HG02938 (cell line): ENCODE data around the gene TMEM178B.
"Not testable (repeated sequence)": the region's sequence is repeated elsewhere in the genome, so short reads cannot be mapped to it uniquely, and the experiment has no call there.

ENCODE experiments used
- ATAC-seq: cut with Tn5 transposase; IDR thresholded peaks from one replicate; pipeline ENCODE4 v1.9.1; 2021; ENCODE audit warnings: mild to moderate bottlenecking, moderate library complexity; ENCODE audit not compliant: unreplicated experiment

Gene TMEM178B

DNA sequence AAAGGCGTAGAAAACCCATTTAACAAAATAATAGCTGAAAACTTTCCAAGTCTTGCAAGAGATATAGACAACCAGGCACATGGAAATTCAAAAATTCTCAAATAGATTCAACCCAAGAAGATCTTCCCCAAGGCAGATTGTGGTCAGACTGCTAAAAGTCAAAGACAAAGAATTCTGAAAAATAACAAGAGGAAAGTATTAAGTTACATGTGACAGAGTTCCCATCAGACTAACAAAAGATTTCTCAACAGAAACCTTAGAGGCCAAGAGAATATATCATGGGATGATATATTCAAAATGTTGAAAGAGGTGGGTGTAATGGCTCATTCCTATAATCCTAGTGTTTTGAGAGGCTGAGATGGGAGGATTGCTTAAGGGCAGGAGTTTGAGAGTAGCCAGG lies 59.8 kb downstream of the TMEM178B start:
- no peak for ATAC-seq

DNA sequence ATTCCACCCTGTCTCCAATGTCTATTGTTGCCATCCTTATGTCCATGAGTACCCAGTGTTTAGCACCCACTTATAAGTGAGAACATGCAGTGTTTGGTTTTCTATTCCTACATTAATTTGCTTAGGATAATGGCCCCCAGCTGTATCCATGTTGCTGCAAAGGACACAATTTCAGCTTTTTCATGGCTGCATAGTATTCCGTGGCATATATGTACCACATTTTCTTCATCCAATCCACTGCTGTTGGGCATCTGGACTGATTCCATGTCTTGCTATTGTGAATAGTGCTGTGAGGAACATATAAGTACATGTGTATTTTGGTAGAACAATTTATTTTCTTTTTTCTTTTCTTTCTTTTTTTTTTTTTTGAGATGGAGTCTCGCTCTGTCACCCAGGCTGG lies 68.2 kb downstream of the TMEM178B start:
- no peak for ATAC-seq

- ATAC-seq, result no peak
Measured at GRCh38 chr7:141144921-141145629, 71.2 kb downstream of the TMEM178B start.

- no peak for ATAC-seq
Measured at GRCh38 chr7:141145630-141145982, 71.7 kb downstream of the TMEM178B start.

- no peak for ATAC-seq
Measured at GRCh38 chr7:141147482-141147881, 73.6 kb downstream of the TMEM178B start.

DNA sequence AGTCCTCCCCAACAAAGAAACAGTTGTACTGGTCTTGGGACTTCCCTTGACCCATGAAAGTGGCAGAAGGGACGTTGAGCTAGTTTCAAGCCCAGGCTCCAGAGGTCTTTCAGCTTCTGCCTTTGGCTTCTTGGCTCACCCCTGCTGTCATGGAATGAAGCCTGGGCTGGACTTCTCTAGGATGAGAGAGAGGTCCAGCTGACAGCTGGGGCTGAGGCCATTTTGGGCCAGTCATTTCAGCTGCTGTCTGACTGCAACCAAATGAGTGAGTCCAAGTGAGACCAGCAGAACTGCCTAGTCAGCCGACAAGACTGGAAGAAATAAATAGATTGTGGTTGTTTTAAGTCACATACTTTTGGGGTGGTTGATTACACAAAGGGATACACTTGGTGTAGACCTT lies 76.6 kb downstream of the TMEM178B start:
- no peak for ATAC-seq

- ATAC-seq, result no peak
Measured at GRCh38 chr7:141151746-141152145, 77.9 kb downstream of the TMEM178B start.

- ATAC-seq, result no peak
Measured at GRCh38 chr7:141153231-141153630, 79.4 kb downstream of the TMEM178B start.

DNA sequence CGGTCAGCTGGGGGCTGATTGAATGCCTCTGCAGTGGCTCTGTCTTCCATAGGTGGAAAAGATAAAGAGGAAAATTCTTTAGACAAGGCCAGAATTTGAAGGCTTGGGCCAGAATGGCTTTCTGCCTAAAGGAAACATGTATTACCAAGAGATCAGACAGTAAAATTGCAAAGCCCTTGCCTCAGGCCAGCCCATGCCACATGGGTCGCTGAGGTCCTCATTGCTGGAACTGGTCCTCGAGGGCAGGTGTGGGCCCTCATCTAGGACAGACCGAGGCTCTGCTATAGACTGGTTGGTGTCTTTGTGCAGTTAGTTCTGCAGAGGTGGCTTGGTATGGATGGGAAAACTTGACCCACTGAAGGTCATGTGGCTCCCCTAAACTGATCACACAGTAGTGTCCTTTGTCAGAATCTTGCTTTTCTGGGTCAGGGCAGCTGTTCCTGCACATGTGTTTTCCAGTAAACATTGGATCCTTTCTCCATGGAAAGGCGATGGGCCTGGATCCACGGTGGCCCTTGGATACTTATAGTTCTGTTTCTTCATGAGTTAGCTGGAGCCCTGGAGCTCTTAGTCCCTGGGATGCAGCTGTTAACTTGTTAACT lies 80.4 kb downstream of the TMEM178B start:
- no peak for ATAC-seq

DNA sequence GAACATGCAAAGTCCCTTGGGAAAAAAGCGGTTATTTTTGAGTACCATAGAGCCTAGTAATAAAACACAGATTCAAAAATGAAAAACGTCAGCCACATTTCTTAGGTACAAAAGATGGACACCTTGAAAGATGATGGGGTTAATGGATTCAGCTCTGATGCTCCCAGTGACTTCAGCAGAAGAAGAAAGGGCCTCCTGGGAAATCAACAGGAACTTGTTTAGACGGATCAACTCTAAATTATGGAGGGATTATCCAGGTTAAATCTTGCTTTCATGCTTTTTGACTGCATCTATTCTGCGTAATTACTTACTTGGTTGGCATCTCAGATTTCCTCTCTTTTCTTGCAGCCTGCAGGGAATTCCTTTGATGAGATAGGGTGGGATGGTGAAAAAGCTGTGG lies 82.5 kb downstream of the TMEM178B start:
- ATAC-seq, result no peak

DNA sequence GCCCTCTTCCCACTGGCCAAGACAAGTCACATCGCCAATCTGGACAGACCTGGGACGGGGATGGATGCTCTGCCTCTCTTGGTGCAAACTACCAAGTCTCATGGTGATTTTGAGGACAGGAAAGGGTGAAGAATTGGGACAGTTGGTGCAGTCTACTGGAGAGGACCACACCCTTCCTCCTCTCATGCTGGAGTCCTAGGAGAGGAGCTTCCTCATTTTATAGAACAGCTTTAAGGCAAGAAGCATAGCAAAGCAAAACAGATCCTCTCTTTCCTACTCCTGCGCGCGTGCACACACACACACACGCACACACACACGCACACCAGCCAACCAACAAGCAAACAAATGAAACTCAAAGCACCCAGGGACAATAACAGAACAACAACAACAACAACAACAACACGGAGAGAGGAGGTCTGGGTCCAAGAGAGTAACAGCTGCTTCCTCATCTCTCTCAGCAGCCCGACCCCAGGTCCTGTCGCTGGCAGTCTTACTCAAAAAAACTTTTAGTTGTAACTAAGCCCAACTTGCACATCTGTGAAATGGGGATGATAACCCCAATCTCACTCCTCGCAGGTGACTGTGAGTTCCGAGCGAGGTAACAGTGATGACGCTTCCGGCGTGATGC lies 83.4 kb downstream of the TMEM178B start:
- no peak for ATAC-seq

GRCh38 chr7:141158561-141158960 lies 84.7 kb downstream of the TMEM178B start:
- ATAC-seq, result no peak

- no peak for ATAC-seq
Measured at GRCh38 chr7:141160246-141160860, 86.5 kb downstream of the TMEM178B start.

GRCh38 chr7:141161550-141162535 lies 88.0 kb downstream of the TMEM178B start:
- no peak for ATAC-seq

- no peak for ATAC-seq
Measured at GRCh38 chr7:141165521-141165920, 91.7 kb downstream of the TMEM178B start.

DNA sequence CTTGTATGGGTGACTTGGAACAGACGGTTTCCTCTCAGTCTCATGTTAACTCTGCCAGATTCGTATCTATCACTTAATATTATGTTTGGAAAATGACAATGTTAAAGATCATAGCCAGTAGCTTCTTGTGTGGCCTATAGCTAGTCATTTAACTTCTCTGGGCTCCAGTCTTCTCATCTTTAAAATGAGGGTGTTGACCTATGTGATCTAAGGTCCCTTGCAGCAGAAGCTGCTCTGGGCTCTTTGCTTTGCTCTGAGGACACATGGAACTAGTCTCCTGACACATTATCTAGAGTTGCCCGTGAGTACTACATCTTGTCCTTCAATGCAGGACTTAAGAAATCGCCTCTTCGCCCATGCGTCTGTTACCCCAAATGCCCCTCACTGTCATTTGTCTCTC lies 93.1 kb downstream of the TMEM178B start:
- no peak for ATAC-seq

GRCh38 chr7:141167381-141167964 lies 93.6 kb downstream of the TMEM178B start:
- no peak for ATAC-seq

GRCh38 chr7:141169157-141169556 lies 95.3 kb downstream of the TMEM178B start:
- not testable (repeated sequence) for ATAC-seq

DNA sequence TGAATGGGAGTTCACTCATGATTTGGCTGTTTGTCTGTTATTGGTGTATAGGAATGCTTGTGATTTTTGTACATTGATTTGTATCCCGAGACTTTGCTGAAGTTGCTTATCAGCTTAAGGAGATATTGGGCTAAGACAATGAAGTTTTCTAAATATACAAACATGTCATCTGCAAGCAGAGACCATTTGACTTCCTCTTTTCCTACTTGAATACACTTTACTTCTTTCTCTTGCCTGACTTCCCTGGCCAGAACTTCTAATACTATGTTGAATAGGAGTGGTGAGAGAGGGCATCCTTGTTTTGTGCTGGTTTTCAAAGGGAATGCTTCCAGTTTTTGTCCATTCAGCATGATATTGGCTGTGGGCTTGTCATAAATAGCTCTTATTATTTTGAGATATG lies 101.9 kb downstream of the TMEM178B start:
- ATAC-seq, result not testable (repeated sequence)

- ATAC-seq, result not testable (repeated sequence)
Measured at GRCh38 chr7:141177120-141177519, 103.3 kb downstream of the TMEM178B start.
